ENCODE data around the gene LAMTOR2. TPM values are rescaled to one million over a fixed set of nuclear protein-coding genes. Genes with fewer than 3 reads are reported as not detected.

Gene LAMTOR2
- total and polyA plus RNA-seq, 2 of the 8 experiments (the other 6 are each of a cell fraction or from before 2014, with no cell fraction given) = 54.7 to 122 TPM

DNA sequence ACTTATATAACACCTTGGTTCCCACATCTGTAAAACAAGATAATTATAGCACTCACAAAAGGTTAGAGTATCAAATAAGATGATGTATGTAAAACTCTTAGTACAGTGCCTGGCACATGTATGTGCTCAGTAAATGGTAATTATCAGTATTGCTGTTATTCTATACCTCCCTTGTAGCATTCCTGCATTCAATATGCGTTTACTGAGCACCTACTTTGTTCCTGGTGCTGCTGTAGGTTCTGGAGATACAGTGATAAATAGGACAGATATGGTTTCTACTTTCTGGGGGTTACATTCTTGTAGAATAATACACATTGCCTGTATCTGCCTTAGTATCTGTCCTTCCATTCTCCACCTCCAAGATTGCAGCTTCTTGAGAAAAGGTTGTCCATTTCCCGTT lies 32.6 kb upstream of the LAMTOR2 start:
- H2AK5ac ChIP-seq (ENCODE audit: low read depth, low read length) = no peak overlapping the region

More for the DNA sequence above, 32.6 kb upstream of the LAMTOR2 start:
- no peak overlapping the region for H3K27ac ChIP-seq (ENCODE audit: low read depth, low read length)
- 90% methylated on average over 2 of the region's 2 CpGs; no CpG with 5 or more reads in 1 of the 2 experiments for WGBS, 2 experiments (ENCODE audit: extremely low coverage in 1 of 2, insufficient coverage in 1 of 2, insufficient read length in 1 of 2, insufficient replicate concordance in 2 of 2, low coverage in 1 of 2, low lambda C conversion rate in 2 of 2, missing lambda C conversion rate in 1 of 2)
- 0 out of 2 replicates have a peak, but pooled peaks cover 5% of the 10 kb centered on the region for H3K79me1 ChIP-seq (ENCODE audit: low read depth, low read length)
- no peak overlapping the region for H2BK120ac ChIP-seq (replicated peaks; ENCODE audit: low read depth, low read length)
- H3K27me3 ChIP-seq (replicated peaks in 1 of 4; ENCODE audit: control insufficient read depth in 3 of 4, extremely low read depth in 1 of 4, insufficient read depth in 3 of 4, low read length in 3 of 4) = peaks cover 0 to 4% (median under 1%) of the 10 kb centered on the region in 4 experiments; a peak in 1 of 7 replicates
- H3K9me3 ChIP-seq (ENCODE audit: insufficient read depth in 2 of 2, low read depth in 1 of 2, low read length in 1 of 2) = no peaks in the 10 kb centered on the region
- TF ChIP-seq TEAD4 (IDR thresholded peaks at IDR 0.05; ENCODE audit: low read depth, low read length) = no peak
- no peak for TF ChIP-seq SRF (IDR thresholded peaks at IDR 0.05; ENCODE audit: low read depth, low read length)
- TF ChIP-seq GABPA (IDR thresholded peaks at IDR 0.05; ENCODE audit: borderline replicate concordance, insufficient read depth, low read length) = no peak
- no peak for TF ChIP-seq RBBP5 (IDR thresholded peaks at IDR 0.05; ENCODE audit: borderline replicate concordance, low read depth, low read length)
- TF ChIP-seq KDM4A (IDR thresholded peaks at IDR 0.05; ENCODE audit: low read depth, low read length, severe bottlenecking) = no peak
- TF ChIP-seq FOSL1 (IDR thresholded peaks at IDR 0.05; ENCODE audit: insufficient read depth, low read depth, low read length) = no peak
- TF ChIP-seq POU5F1 (IDR thresholded peaks at IDR 0.05; ENCODE audit: low read depth, low read length) = no peak
- no peak overlapping the region for H3K4ac ChIP-seq (replicated peaks; ENCODE audit: insufficient read length, low read depth, low read length)
- no peak overlapping the region for H3K14ac ChIP-seq (ENCODE audit: insufficient read length)
- no peak overlapping the region for H3K9ac ChIP-seq (replicated peaks in 1 of 4; ENCODE audit: extremely low read depth in 1 of 4, low read depth in 3 of 4, low read length in 3 of 4)
- no peak for DNase-seq (ENCODE audit: low read depth in 1 of 2, low spot score in 2 of 2)
- peaks cover 0 to 5% (median 1%) of the 10 kb centered on the region in 4 experiments; a peak in 3 of 7 replicates for H3K4me1 ChIP-seq (replicated peaks in 1 of 4; ENCODE audit: control insufficient read depth in 3 of 4, insufficient read depth in 4 of 4, low read length in 3 of 4)
- H2BK5ac ChIP-seq (ENCODE audit: low read depth, low read length) = no peak overlapping the region
- no peak overlapping the region for H4K8ac ChIP-seq (ENCODE audit: extremely low read depth, insufficient read depth, low read length)
- H3K18ac ChIP-seq (ENCODE audit: extremely low read depth, low read length) = no peak overlapping the region
- no peak overlapping the region for H2BK12ac ChIP-seq (ENCODE audit: low read depth, low read length)
- no peak overlapping the region for H3K4me3 ChIP-seq (ENCODE audit: extremely low read depth in 1 of 4, insufficient read depth in 2 of 4, low read depth in 3 of 4, low read length in 4 of 4)
- no peak overlapping the region for H4K5ac ChIP-seq (ENCODE audit: insufficient read length, low read depth, low read length)
- no peak for FAIRE-seq
- peaks cover 0 to 2% of the 10 kb centered on the region in 2 experiments for H4K20me1 ChIP-seq (replicated peaks in 1 of 2; ENCODE audit: control insufficient read depth in 1 of 2, insufficient read depth in 2 of 2, low read length in 2 of 2)
- CTCF ChIA-PET (ENCODE audit: partially characterized antibody) = interaction anchor here (0.9 to 8.9 kb wide), 8 partner anchors 9 to 108 kb away, joined by 3 to 77 read pairs (median 6); partner anchors contain the start of gene UBQLN4
- POLR2A ChIA-PET (ENCODE audit: partially characterized antibody) = interaction anchor here (0.8 to 2.3 kb wide), 7 partner anchors 19 to 61 kb away, joined by 3 to 9 read pairs (median 3); partner anchors contain the start of genes MEX3A and RAB25
- no peak overlapping the region for H2BK15ac ChIP-seq (ENCODE audit: low read length)
- H3K36me3 ChIP-seq (ENCODE audit: control insufficient read depth in 2 of 4, insufficient read depth in 4 of 4, low read length in 3 of 4) = peaks cover 0 to 20% (median 8%) of the 10 kb centered on the region in 4 experiments; a peak in 4 of 8 replicates
- H2BK20ac ChIP-seq (ENCODE audit: low read length) = no peak overlapping the region
- H2AFZ ChIP-seq (ENCODE audit: low read length) = no peak overlapping the region
- H3K4me2 ChIP-seq (ENCODE audit: insufficient read depth in 1 of 2, low read depth in 2 of 2, low read length in 2 of 2) = no peak overlapping the region
- H4K91ac ChIP-seq (replicated peaks; ENCODE audit: insufficient read length, low read length) = no peak overlapping the region
- peaks cover 5 to 15% of the 10 kb centered on the region in 2 experiments for H3K79me2 ChIP-seq (ENCODE audit: control insufficient read depth in 1 of 2, insufficient read depth in 2 of 2, low read length in 2 of 2)
- H3K23ac ChIP-seq (ENCODE audit: insufficient read length) = no peak overlapping the region
- no peak overlapping the region for H3K56ac ChIP-seq (replicated peaks; ENCODE audit: insufficient read length, low read depth, low read length)
- peaks cover 5% of the 10 kb centered on the region; the same call in 1 of the 2 replicates for H3K23me2 ChIP-seq (ENCODE audit: low read depth, low read length)
